Gastroesophageal sphincter (tissue), 3 donors: Measurements from ENCODE around the gene VWCE.

ENCODE experiments used
- CTCF ChIP-seq, 4 experiments: fragments of 200-600 bp in 2 of 4; fragments of 450-650 bp in 2 of 4; sonication (generic) in 1 of 4; IDR thresholded peaks; one replicate each; pipeline ENCODE4 v1.5.1; 2017 to 2019; ENCODE audit warnings: antibody characterized with exemption in 4 of 4, mild to moderate bottlenecking in 2 of 4, moderate library complexity in 2 of 4
- EP300 ChIP-seq: sonication (generic); formaldehyde crosslinking; IDR thresholded peaks from one replicate; pipeline ENCODE4 v1.6.1; 2017; ENCODE audit warnings: antibody characterized with exemption, mild to moderate bottlenecking
- POLR2A ChIP-seq, 2 donors: fragments of 450-650 bp; IDR thresholded peaks; one replicate each; pipeline ENCODE4 v1.6.1; 2017; ENCODE audit warnings: antibody characterized with exemption in 2 of 2, mild to moderate bottlenecking in 2 of 2, moderate library complexity in 1 of 2
- POLR2AphosphoS5 ChIP-seq: sonication (generic); formaldehyde crosslinking; IDR thresholded peaks from one replicate; pipeline ENCODE4 v1.6.1; 2017; ENCODE audit warnings: antibody characterized with exemption

GRCh38 chr11:61303725-61304124 lies 8.6 kb upstream of the VWCE start:
- no peak for TF ChIP-seq CTCF (IDR thresholded peaks at IDR 0.05)
- no peak for TF ChIP-seq POLR2AphosphoS5
- TF ChIP-seq POLR2A (IDR thresholded peaks at IDR 0.05): no peak
- TF ChIP-seq EP300: no peak
